Measurements from ENCODE around the gene UBE3B.

Gene UBE3B

DNA sequence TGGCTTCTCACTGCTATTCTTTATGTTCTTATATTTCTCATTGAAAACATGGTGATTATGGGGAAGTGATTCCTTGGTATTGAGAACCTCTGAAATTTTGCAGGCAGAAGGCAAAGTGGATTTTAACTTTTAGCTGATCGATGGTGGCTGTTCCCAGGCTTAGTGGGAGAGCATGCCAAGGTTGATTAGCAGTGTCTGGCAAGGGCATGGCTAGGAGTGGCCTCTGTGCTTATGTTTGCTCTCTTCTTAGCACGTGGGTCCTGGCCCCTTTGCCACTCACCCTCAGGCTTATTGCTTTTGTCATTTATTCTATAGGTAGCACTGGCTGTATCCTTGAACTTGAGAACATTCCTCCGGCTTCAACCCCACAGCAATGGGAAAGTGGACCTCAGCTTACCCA is 98.2 kb downstream of the UBE3B start:
- Histone ChIP-seq H3F3A (ENCODE audit: control insufficient read depth, insufficient read depth) (no peaks in the 10 kb centered on the region; the same call in 1 of the 2 replicates), H3K4me2 (ENCODE audit: low read length) (no peak overlapping the region), H3K36me3 (ENCODE audit: control insufficient read depth, low read length) (peaks cover 85% of the 10 kb centered on the region), H3K79me2 (ENCODE audit: control insufficient read depth, low read length) (peaks cover 49% of the 10 kb centered on the region), H3K4me3 (ENCODE audit: low read length) (no peak overlapping the region), H4K20me1 (ENCODE audit: control insufficient read depth, insufficient read depth, low read depth, low read length) (no peaks in the 10 kb centered on the region; the same call in 1 of the 2 replicates), H3K9me2 (replicated peaks; ENCODE audit: control insufficient read depth, low read length) (no peaks in the 10 kb centered on the region), H3K27ac (ENCODE audit: low read depth, low read length) (no peak overlapping the region), H3K4me1 (ENCODE audit: control insufficient read depth, low read length) (peaks cover 25% of the 10 kb centered on the region), H3K27me3 (ENCODE audit: control insufficient read depth, low read length) (no peaks in the 10 kb centered on the region), H3K9me3 (ENCODE audit: control insufficient read depth, insufficient read depth, low read length) (no peaks in the 10 kb centered on the region)
- TF ChIP-seq EZH2phosphoT487 (IDR thresholded peaks at IDR 0.05; ENCODE audit: borderline replicate concordance, low read length), result no peak
- TF ChIP-seq, protein P1, sequence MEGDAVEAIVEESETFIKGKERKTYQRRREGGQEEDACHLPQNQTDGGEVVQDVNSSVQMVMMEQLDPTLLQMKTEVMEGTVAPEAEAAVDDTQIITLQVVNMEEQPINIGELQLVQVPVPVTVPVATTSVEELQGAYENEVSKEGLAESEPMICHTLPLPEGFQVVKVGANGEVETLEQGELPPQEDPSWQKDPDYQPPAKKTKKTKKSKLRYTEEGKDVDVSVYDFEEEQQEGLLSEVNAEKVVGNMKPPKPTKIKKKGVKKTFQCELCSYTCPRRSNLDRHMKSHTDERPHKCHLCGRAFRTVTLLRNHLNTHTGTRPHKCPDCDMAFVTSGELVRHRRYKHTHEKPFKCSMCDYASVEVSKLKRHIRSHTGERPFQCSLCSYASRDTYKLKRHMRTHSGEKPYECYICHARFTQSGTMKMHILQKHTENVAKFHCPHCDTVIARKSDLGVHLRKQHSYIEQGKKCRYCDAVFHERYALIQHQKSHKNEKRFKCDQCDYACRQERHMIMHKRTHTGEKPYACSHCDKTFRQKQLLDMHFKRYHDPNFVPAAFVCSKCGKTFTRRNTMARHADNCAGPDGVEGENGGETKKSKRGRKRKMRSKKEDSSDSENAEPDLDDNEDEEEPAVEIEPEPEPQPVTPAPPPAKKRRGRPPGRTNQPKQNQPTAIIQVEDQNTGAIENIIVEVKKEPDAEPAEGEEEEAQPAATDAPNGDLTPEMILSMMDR (IDR thresholded peaks at IDR 0.05; ENCODE audit: low read depth, low read length, poor library complexity, severe bottlenecking), result no peak

DNA sequence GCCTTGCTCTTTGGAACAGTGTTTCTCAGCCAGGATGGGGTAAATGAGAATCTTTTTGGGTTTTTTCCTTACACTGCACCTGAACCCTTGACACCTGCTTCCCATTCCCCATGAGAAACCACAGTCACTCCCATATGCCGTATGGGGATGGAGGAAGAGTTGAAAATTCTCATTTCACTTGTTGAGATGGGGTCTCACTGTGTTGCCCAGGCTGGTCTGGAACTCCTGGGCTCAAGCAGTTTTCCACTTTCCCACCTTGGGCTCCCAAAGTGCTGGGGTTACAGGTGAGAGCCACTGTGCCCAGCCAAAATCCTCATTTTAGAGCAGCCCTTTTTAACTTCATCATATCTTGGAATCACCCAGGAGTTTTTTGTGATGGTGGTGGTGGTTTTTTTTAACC is 99.9 kb downstream of the UBE3B start:
- no peaks in the 10 kb centered on the region for H3F3A ChIP-seq (ENCODE audit: control insufficient read depth, insufficient read depth)
- no peak overlapping the region for H3K4me3 ChIP-seq (ENCODE audit: low read length)
- peaks cover 17% of the 10 kb centered on the region for H3K4me1 ChIP-seq (ENCODE audit: control insufficient read depth, low read length)
- H3K9me2 ChIP-seq (replicated peaks; ENCODE audit: control insufficient read depth, low read length), result no peaks in the 10 kb centered on the region
- H4K20me1 ChIP-seq (ENCODE audit: control insufficient read depth, insufficient read depth, low read depth, low read length), result no peaks in the 10 kb centered on the region; the same call in 1 of the 2 replicates
- H3K27me3 ChIP-seq (ENCODE audit: control insufficient read depth, low read length), result no peaks in the 10 kb centered on the region
- no peak overlapping the region for H3K4me2 ChIP-seq (ENCODE audit: low read length)
- H3K36me3 ChIP-seq (ENCODE audit: control insufficient read depth, low read length), result peaks cover 89% of the 10 kb centered on the region
- no peak for TF ChIP-seq EZH2phosphoT487 (IDR thresholded peaks at IDR 0.05; ENCODE audit: borderline replicate concordance, low read length)
- TF ChIP-seq, protein P1 (IDR thresholded peaks at IDR 0.05; ENCODE audit: low read depth, low read length, poor library complexity, severe bottlenecking), result no peak
- H3K9me3 ChIP-seq (ENCODE audit: control insufficient read depth, insufficient read depth, low read length), result no peaks in the 10 kb centered on the region
- H3K27ac ChIP-seq (ENCODE audit: low read depth, low read length), result no peak overlapping the region
- H3K79me2 ChIP-seq (ENCODE audit: control insufficient read depth, low read length), result peaks cover 39% of the 10 kb centered on the region

DNA sequence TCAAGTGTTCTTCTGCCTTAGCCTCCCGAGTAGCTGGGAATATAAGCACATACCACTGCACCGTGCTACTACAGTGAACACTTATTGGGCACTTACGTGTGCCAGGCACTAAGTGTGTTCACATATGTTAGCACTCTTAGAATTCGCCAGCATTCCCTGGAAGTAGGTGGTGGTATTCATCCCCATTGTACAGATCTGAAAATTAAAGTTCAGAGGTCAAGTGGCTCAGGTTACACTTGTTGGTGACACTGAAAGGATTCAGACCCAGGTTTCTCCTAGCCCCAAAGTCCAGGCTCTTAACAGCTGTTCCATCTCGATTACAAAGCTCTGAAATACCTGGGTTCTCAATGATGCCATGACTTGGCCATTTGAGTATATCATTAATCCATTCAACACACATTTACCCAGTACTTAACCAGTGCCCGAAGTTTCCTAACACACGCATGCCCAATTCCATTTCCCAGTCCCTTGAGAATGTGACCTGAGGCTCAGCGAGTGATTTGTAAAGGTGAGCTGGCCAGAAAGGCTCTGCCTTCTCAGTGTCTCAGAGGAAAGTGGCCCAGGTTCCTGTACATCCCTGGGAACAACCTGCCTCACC is 101.0 kb downstream of the UBE3B start:
- H3K9me2 ChIP-seq (replicated peaks; ENCODE audit: control insufficient read depth, low read length), result no peaks in the 10 kb centered on the region
- H3K9me3 ChIP-seq (ENCODE audit: control insufficient read depth, insufficient read depth, low read length), result no peaks in the 10 kb centered on the region
- H3K4me3 ChIP-seq (ENCODE audit: low read length), result no peak overlapping the region
- no peak for TF ChIP-seq EZH2phosphoT487 (IDR thresholded peaks at IDR 0.05; ENCODE audit: borderline replicate concordance, low read length)
- TF ChIP-seq, protein P1 (IDR thresholded peaks at IDR 0.05; ENCODE audit: low read depth, low read length, poor library complexity, severe bottlenecking), result no peak
- H3F3A ChIP-seq (ENCODE audit: control insufficient read depth, insufficient read depth), result no peaks in the 10 kb centered on the region
- H3K79me2 ChIP-seq (ENCODE audit: control insufficient read depth, low read length), result peaks cover 30% of the 10 kb centered on the region
- H3K27me3 ChIP-seq (ENCODE audit: control insufficient read depth, low read length), result no peaks in the 10 kb centered on the region
- no peaks in the 10 kb centered on the region; the same call in 1 of the 2 replicates for H4K20me1 ChIP-seq (ENCODE audit: control insufficient read depth, insufficient read depth, low read depth, low read length)
- no peak overlapping the region for H3K4me2 ChIP-seq (ENCODE audit: low read length)
- H3K36me3 ChIP-seq (ENCODE audit: control insufficient read depth, low read length), result peaks cover 83% of the 10 kb centered on the region
- no peak overlapping the region for H3K27ac ChIP-seq (ENCODE audit: low read depth, low read length)
- H3K4me1 ChIP-seq (ENCODE audit: control insufficient read depth, low read length), result peaks cover 11% of the 10 kb centered on the region

Measured in DOHH2 (cell line).